ENCODE measurements around the gene MAN1C1.

GRCh38 chr1:25654109-25654660, 37.6 kb downstream of the MAN1C1 start:
- no peak for TF ChIP-seq POLR2A (IDR thresholded peaks at IDR 0.05)
- no peak for TF ChIP-seq CTCF (IDR thresholded peaks at IDR 0.05)
